Loucy (cell line): ENCODE results near the gene PPFIBP2.
A peak's percentile ranks its signal among the peaks of the same experiment; 100 is the strongest.

Experiments used
- H2AFZ ChIP-seq: fragments of 200-600 bp; sonication (generic); 2 replicates; pipeline ENCODE4 v1.6.0; 2016; ENCODE audit warnings: antibody characterized with exemption, mild to moderate bottlenecking, low read length, moderate library complexity
- H3F3A ChIP-seq: fragments of 200-600 bp; 2 replicates; pipeline ENCODE4 v1.6.0; 2016; ENCODE audit warnings: antibody characterized with exemption, low read depth, mild to moderate bottlenecking
- H3K27me3 ChIP-seq: fragments of 200-600 bp; sonication (generic); 2 replicates; pipeline ENCODE4 v1.6.1; 2014; ENCODE audit warnings: low read length, mild to moderate bottlenecking; ENCODE audit not compliant: insufficient read depth, poor library complexity, severe bottlenecking
- H3K36me3 ChIP-seq: fragments of 200-600 bp; sonication (generic); 2 replicates; pipeline ENCODE4 v1.6.1; 2016; ENCODE audit warnings: low read length; ENCODE audit not compliant: insufficient read depth
- H3K4me1 ChIP-seq: fragments of 200-600 bp; sonication (generic); 2 replicates; pipeline ENCODE4 v1.5.1; 2014; ENCODE audit warnings: low read length, mild to moderate bottlenecking; ENCODE audit not compliant: insufficient read depth, poor library complexity, severe bottlenecking
- H3K4me2 ChIP-seq: fragments of 200-600 bp; sonication (generic); 2 replicates; pipeline ENCODE4 v1.6.0; 2014; ENCODE audit warnings: antibody characterized with exemption, low read length, low read depth, mild to moderate bottlenecking; ENCODE audit not compliant: poor library complexity, severe bottlenecking
- H3K4me3 ChIP-seq: fragments of 200-600 bp; sonication (generic); 2 replicates; pipeline ENCODE4 v1.5.1; 2014; ENCODE audit warnings: low read length, mild to moderate bottlenecking, mixed read lengths; ENCODE audit not compliant: poor library complexity, severe bottlenecking
- H3K79me2 ChIP-seq: fragments of 200-600 bp; sonication (generic); 2 replicates; pipeline ENCODE4 v1.6.1; 2014; ENCODE audit warnings: low read length; ENCODE audit not compliant: insufficient read depth
- H3K9ac ChIP-seq: fragments of 200-600 bp; sonication (generic); 2 replicates; pipeline ENCODE4 v1.6.0; 2014; ENCODE audit warnings: mild to moderate bottlenecking, low read depth, low read length, moderate library complexity; ENCODE audit not compliant: poor library complexity, severe bottlenecking
- H3K9me2 ChIP-seq: fragments of 200-600 bp; sonication (generic); replicated peaks from 2 replicates; pipeline ENCODE4 v1.6.1; 2016; ENCODE audit warnings: low read depth, low read length, mixed read lengths
- H3K9me3 ChIP-seq: fragments of 200-600 bp; sonication (generic); 2 replicates; pipeline ENCODE4 v1.6.1; 2014; ENCODE audit warnings: mild to moderate bottlenecking, antibody characterized with exemption, low read length, low read depth; ENCODE audit not compliant: insufficient read depth
- H4K20me1 ChIP-seq: fragments of 200-600 bp; sonication (generic); 2 replicates; pipeline ENCODE4 v1.6.0; 2014; ENCODE audit warnings: antibody characterized with exemption, low read length, mild to moderate bottlenecking; ENCODE audit not compliant: insufficient read depth, poor library complexity, severe bottlenecking
- EZH2phosphoT487 ChIP-seq: fragments of 200-600 bp; IDR thresholded peaks from 2 replicates; pipeline ENCODE4 v1.6.1; 2018; ENCODE audit warnings: antibody characterized with exemption, mild to moderate bottlenecking, moderate library complexity, borderline replicate concordance
- TF ChIP-seq, protein P1 (sequence below): fragments of 200-600 bp; sonication (generic); conservative IDR thresholded peaks from 2 replicates; pipeline ENCODE4 v1.5.1; 2014; ENCODE audit warnings: mild to moderate bottlenecking, antibody characterized with exemption, low read length

The PPFIBP2 gene

DNA sequence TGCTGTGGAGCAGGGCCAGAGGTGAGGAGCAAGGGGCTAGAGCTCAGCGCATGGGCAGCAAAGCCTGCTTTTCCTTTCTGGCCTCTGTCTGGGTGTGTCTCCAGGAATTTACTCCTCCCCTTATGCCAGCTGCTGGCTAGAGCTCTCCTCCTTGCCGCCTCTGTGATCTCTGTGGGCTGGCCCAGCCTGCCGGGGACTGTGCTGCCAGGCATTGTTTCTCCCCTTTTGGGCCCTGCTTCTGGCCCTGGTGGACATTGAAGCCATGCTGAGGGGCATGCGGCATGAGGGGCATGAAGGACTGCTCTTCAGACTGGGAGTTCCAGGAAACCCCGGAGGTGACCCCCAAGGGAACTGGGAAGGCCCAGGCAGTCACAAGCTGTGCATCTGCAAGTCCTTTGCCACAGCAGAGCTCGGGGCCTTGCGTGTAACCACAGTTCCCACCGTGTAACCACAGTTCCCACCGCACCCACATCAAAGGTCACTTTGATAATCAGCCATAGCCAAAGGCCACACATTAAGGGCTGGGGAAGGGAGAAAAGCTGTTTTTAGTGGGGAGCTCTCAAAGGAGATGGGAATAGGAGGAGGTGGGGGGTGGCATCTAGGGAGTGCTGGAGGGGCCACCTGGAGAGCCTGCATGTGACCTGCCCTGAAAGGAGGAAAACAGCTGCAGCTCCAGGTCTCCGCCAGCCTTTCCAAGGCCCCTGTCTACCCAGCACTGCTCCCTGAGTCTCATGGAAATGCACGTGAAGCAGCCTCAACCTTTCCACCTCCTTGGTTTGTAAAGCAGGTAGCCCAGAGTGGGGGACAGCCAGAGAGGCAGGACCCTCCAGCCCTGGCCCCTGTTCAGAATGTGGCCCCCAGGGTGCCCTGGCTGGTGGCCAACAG lies 62.3 kb downstream of the PPFIBP2 start:
- Histone ChIP-seq H3K9me2 (no peaks in the 10 kb centered on the region), H3K27me3 (peaks cover 89% of the 10 kb centered on the region), H3K9ac (no peak overlapping the region), H3K79me2 (no peaks in the 10 kb centered on the region), H3K4me2 (peak overlapping the region; percentile 76), H2AFZ (no peak overlapping the region), H4K20me1 (no peaks in the 10 kb centered on the region), H3K9me3 (no peaks in the 10 kb centered on the region), H3K4me1 (peaks cover 36% of the 10 kb centered on the region), H3K4me3 (peak overlapping the region; percentile 63), H3F3A (0 out of 2 replicates have a peak, but pooled peaks cover 2% of the 10 kb centered on the region), H3K36me3 (no peaks in the 10 kb centered on the region)
- no peak for TF ChIP-seq EZH2phosphoT487
- TF ChIP-seq, protein P1, sequence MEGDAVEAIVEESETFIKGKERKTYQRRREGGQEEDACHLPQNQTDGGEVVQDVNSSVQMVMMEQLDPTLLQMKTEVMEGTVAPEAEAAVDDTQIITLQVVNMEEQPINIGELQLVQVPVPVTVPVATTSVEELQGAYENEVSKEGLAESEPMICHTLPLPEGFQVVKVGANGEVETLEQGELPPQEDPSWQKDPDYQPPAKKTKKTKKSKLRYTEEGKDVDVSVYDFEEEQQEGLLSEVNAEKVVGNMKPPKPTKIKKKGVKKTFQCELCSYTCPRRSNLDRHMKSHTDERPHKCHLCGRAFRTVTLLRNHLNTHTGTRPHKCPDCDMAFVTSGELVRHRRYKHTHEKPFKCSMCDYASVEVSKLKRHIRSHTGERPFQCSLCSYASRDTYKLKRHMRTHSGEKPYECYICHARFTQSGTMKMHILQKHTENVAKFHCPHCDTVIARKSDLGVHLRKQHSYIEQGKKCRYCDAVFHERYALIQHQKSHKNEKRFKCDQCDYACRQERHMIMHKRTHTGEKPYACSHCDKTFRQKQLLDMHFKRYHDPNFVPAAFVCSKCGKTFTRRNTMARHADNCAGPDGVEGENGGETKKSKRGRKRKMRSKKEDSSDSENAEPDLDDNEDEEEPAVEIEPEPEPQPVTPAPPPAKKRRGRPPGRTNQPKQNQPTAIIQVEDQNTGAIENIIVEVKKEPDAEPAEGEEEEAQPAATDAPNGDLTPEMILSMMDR = no peak

DNA sequence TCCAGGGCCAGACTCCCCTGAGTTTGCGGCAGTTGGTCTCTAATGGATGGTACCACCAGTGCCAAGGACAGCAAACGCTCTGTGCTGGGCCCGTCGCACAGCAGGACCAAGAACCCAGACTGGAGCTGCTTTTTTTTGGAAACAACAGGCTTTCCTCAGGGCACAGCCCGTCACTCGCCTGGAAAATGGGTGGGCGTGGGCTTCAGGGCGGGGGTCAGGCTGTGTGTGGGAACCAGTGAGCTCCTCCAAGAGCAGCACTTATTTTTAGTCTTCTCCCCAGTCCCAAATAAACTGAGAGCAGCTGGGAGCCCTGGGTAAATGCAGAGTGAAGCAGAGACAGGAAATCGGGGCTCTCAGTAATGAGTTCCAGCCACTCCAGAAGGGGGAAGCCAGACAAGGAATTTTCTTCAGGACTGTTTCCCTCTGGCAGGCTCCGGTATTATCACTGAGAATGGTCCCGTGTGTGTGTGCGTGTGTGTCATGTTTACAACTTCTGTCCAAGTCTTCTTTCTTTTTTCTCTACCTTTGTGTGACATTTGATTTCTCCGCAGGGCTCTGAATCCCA lies 63.0 kb downstream of the PPFIBP2 start:
- no peaks in the 10 kb centered on the region for H3K36me3 ChIP-seq
- no peaks in the 10 kb centered on the region for H3K79me2 ChIP-seq
- H4K20me1 ChIP-seq = no peaks in the 10 kb centered on the region
- no peak overlapping the region for H2AFZ ChIP-seq
- H3K4me1 ChIP-seq = peaks cover 36% of the 10 kb centered on the region
- peaks cover 89% of the 10 kb centered on the region for H3K27me3 ChIP-seq
- H3K9me3 ChIP-seq = no peaks in the 10 kb centered on the region
- peak overlapping the region; percentile 76 for H3K4me2 ChIP-seq
- no peak for TF ChIP-seq EZH2phosphoT487
- TF ChIP-seq, protein P1 = no peak
- peak overlapping the region; percentile 63 for H3K4me3 ChIP-seq
- 0 out of 2 replicates have a peak, but pooled peaks cover 2% of the 10 kb centered on the region for H3F3A ChIP-seq
- no peaks in the 10 kb centered on the region for H3K9me2 ChIP-seq
- H3K9ac ChIP-seq = no peak overlapping the region

DNA sequence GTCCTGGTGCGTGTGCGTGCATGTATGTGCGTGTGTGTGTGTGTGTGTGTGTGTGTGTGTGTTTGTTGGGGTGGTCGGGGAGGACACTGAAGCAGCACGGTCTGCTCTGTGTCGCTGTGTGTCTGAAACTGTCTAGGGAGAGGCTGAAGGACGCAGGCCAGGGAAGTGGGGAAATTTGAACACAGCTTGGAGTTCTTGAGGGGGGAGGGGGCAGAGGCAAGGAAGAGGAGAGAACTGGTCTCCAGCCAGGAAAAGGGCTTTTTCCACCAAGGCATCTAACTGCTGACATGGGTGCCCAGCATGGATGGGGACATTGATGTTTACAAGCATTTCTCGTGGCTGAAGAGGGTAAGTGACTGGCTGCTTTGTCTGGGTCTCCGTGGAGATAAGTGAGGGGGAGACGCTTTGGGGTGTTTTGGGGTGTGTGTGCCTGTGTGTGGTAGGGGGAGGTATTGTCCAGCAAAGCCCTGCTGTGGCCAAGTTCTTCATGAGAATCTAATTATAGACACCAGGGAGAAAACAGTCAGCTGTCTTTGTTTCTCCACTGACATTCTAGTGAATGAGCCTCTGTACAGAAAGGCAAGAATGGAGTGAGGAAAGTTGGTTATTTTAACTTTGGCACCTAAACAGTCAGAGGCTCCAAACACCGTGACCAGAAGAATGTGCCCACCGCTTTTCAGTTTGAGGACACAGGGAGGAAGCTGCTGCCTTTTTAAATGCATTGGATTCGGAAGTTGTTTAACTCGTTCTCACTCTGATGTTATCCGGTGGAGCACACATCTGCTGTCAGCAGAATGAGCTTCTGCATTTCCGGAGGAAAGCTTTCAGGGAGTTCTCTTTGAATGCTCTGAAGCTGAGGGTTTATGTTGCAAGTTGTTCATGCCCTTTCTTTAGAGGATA lies 63.7 kb downstream of the PPFIBP2 start:
- Histone ChIP-seq H3K4me1 (peaks cover 36% of the 10 kb centered on the region), H3K9me3 (no peaks in the 10 kb centered on the region), H3K4me2 (peak overlapping the region; percentile 76), H3K9me2 (no peaks in the 10 kb centered on the region), H2AFZ (no peak overlapping the region), H3K36me3 (no peaks in the 10 kb centered on the region), H3K27me3 (peaks cover 89% of the 10 kb centered on the region), H3K79me2 (no peaks in the 10 kb centered on the region), H4K20me1 (no peaks in the 10 kb centered on the region), H3K9ac (no peak overlapping the region), H3F3A (0 out of 2 replicates have a peak, but pooled peaks cover 2% of the 10 kb centered on the region), H3K4me3 (peak overlapping the region; percentile 63)
- TF ChIP-seq EZH2phosphoT487 = peak; percentile 94
- TF ChIP-seq, protein P1 = no peak
